ES-I3 (cell line): ENCODE results near the gene RAD51B.

ENCODE experiments used
- H3K36me3 ChIP-seq: 2 replicates; pipeline ENCODE4 v1.6.1; 2013; ENCODE audit warnings: mild to moderate bottlenecking, low read length, control low read depth, moderate library complexity; ENCODE audit not compliant: insufficient read depth
- H3K4me1 ChIP-seq: 2 replicates; pipeline ENCODE4 v1.6.1; 2013; ENCODE audit warnings: mild to moderate bottlenecking, control low read depth, low read length; ENCODE audit not compliant: insufficient read depth
- H3K9ac ChIP-seq: 2 replicates; pipeline ENCODE4 v1.6.1; 2013; ENCODE audit warnings: low read depth, mild to moderate bottlenecking, low read length, moderate library complexity
- H3K9me3 ChIP-seq: 2 replicates; pipeline ENCODE4 v1.6.1; 2013; ENCODE audit warnings: mild to moderate bottlenecking, low read length, moderate library complexity; ENCODE audit not compliant: control insufficient read depth, insufficient read depth

Gene RAD51B

DNA sequence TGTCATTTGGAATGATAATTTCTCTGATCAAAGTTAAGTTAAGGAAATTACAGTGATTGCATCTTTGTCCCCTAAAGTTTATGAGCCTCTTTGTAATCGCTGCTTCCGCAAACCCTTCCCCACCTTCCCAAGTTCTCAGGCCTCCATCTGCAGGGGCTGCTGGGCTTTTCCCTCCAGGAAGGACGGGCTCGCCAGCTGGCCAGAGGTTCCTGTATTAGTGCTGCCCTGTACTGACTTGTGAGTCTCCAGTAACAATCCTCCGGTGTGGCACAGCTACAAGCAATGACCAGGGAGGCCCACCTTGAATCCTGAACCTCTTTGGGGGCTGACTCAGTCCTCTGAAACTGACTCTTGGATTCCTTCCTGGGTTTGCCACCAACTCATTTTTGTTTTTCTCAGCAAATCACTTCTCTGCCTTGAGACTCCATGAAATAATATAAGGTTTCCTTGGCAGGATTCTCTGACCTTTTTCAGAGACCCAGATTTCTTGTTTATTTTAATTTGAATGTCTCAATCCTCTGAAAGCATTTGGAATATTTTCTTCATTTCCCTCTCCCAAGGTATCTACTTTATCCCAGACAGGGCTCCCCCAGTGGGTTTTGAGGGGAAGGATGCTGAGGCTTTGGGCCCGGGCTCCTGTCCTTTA is 574.7 kb downstream of the RAD51B start:
- peaks cover 29% of the 10 kb centered on the region for H3K4me1 ChIP-seq
- no peaks in the 10 kb centered on the region for H3K9me3 ChIP-seq
- H3K9ac ChIP-seq, result no peak overlapping the region
- H3K36me3 ChIP-seq, result no peaks in the 10 kb centered on the region

DNA sequence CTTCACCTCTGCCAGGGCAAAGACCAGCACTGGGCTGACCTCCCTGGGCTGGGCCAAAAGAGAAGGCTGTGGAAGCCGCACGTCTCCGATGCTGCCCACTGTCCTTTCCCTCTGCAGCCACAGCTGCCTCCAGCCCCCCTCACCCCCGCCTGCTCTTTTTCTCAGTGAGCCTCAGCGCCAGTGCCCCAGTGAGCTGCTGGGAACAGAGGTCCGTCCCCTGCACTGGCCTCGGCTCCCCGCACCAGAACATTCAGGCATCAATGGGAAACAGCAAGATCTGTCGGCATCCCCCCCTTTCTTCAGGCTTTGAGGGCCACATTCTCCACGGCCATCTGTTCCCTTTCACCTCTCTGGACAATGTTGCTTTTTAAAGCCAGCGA is 575.2 kb downstream of the RAD51B start:
- no peaks in the 10 kb centered on the region for H3K36me3 ChIP-seq
- H3K9ac ChIP-seq, result no peak overlapping the region
- peaks cover 29% of the 10 kb centered on the region for H3K4me1 ChIP-seq
- H3K9me3 ChIP-seq, result no peaks in the 10 kb centered on the region

DNA sequence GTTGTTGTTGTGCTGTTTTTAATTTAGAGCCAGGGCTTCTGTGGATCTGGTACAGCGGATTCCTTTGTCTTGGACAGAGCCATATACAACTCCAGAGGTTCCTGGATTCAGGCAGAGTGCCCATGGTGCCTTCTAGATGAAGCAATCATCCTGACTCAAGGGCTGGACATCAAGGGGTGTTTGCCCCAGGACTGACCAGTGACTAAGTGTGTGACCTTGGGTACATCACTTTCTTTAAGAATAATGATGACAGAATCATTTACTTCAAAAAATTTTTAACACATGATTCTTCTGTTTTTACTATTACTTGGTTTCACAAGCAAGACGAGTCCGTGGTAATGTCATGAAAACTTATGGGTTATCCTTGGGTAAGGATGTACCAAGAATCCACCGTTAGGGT is 576.0 kb downstream of the RAD51B start:
- Histone ChIP-seq H3K9me3 (no peaks in the 10 kb centered on the region), H3K9ac (no peak overlapping the region)

DNA sequence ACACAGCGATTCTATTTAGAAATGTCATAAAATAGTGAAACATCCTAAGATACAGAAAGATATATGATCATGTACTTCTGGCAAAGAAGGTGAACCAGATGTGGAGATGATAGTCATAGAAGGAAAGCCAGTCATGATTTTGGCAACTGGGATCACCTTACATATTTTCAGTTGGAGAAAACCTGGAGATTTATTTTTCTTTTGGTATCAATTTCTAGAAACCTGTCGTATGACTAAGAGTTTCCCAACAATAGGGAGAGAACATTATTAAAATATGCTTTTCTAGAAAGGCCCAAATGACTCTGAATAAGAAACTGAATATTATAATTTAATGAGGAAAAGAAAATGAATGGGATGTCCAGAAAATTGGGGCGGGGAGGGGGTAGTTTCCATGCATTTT is 576.9 kb downstream of the RAD51B start:
- Histone ChIP-seq H3K4me1 (peaks cover 41% of the 10 kb centered on the region), H3K9ac (no peak overlapping the region), H3K9me3 (no peaks in the 10 kb centered on the region), H3K36me3 (no peaks in the 10 kb centered on the region)

More for the DNA sequence above, 576.0 kb downstream of the RAD51B start:
- no peaks in the 10 kb centered on the region for H3K36me3 ChIP-seq
- peaks cover 37% of the 10 kb centered on the region for H3K4me1 ChIP-seq

DNA sequence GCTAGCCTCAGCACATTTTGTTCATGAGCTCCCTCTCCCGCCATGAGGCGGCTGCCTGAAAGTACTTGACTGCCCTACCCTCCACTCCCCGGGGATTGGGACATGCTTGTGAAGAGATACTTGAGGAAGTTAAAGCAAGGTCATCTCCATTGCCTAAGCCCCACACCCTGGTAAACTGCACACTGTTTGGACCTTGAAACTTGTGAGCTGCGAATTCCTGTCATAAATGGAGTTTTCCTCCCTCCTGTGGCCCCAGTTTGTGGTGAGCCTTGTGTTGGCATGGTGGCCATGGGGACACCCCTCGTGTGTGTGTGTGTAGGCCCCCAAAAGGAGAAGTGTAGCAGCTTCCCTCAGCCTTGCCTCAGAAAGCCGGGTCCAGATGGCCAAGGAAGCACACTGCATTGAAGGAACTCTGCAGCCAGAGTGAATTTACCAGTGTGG is 577.8 kb downstream of the RAD51B start:
- Histone ChIP-seq H3K4me1 (peaks cover 47% of the 10 kb centered on the region), H3K9ac (no peak overlapping the region), H3K9me3 (no peaks in the 10 kb centered on the region), H3K36me3 (no peaks in the 10 kb centered on the region)

DNA sequence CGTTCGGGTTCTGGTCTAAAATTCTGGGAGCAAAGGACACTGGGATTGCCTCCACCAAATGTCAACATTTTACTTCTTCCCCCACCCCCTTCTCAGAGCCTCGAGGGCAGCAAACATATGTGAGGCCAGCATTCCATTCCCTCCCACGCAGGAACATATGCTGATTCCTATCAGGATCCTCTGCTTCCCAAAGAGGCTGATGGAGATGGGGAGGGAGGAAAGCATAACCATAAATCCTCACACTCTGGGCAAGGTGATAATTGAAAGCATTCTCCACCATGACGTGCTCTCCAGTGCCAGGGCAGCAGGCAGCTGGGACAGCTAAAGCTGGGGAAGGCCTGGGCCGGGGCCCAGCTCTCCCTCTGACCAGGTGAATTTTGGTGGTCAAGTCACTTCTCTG is 578.2 kb downstream of the RAD51B start:
- no peaks in the 10 kb centered on the region for H3K36me3 ChIP-seq
- no peaks in the 10 kb centered on the region for H3K9me3 ChIP-seq
- no peak overlapping the region for H3K9ac ChIP-seq
- peaks cover 47% of the 10 kb centered on the region for H3K4me1 ChIP-seq

DNA sequence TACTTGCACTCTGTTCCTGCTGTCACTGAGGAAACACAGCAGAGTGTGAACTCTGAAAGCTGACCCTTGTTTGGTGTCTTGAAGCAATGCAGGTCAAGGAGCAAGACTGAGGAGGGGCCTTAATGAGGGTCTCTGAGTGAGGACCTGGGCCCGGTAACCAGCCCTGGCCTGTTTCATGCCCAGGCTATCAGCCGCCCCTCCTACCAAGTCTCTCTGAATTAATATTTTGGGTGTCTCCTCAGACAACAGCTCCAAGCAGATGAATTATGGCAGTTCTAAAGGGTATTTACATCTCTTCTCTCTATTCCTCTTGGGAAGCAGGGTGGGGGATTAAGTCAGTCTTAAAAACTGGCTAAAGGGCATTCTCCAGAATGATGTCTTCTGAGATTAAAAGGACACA is 578.8 kb downstream of the RAD51B start:
- Histone ChIP-seq H3K4me1 (peaks cover 41% of the 10 kb centered on the region), H3K36me3 (no peaks in the 10 kb centered on the region), H3K9ac (no peak overlapping the region), H3K9me3 (no peaks in the 10 kb centered on the region)

DNA sequence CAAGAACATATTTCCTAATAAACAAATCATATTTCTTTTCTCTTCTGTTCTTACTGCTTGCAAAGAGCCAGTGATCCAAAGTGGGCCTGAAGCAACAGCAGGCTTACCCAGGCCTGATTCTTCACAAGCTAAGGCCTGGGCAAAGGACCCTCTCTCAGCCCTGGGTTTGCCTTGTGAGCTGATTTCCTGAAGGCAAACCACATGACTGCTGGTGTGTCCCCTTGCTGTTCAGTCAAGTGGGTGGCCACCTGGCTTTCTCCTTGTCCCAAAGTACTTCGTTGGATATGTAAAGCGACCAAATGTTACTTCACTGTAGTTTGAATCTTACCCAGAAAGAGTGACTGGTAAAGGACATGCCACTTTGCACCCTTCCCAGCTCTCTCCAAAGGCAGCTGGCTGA is 580.4 kb downstream of the RAD51B start:
- Histone ChIP-seq H3K9me3 (no peaks in the 10 kb centered on the region), H3K9ac (no peak overlapping the region), H3K4me1 (peaks cover 31% of the 10 kb centered on the region), H3K36me3 (no peaks in the 10 kb centered on the region)

DNA sequence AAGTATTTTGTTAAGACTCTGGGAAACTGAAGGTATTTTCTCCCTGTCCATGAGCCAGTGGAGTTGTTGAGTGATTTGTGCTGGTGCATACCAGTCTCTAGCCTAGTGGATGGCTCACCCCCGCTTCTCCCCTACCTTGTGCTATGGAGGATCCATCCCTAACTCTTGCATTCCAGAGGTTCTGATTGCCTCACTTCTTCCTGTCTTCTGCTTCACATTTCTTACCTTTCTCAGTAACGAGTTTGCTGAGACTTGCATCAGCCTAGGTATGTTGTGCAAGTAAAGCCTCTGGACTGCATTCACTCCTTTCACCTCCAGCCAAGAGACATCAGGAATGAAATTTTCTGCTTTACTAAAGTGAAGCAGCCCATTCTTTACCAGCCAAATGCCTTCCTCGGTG is 581.7 kb downstream of the RAD51B start:
- Histone ChIP-seq H3K36me3 (no peaks in the 10 kb centered on the region), H3K4me1 (peaks cover 25% of the 10 kb centered on the region), H3K9ac (no peak overlapping the region), H3K9me3 (no peaks in the 10 kb centered on the region)

DNA sequence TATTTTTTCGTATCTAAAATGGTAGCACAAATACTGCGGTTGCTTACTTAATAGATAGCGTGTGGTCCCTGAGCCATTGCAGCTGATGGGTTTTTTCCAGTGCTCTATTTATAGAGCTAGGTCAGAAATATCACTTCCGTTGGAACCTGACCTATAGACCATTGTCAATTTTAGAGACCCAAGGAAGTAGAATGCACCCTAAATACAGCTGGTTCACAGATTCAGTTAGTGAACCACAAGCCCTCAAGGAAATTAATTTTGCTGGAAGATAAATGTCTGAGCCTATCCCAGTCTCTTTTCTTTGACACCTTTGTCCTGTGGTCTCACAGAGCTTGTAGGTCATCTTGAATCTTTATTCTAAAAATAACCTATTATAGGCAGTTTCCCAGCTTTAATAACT is 582.3 kb downstream of the RAD51B start:
- Histone ChIP-seq H3K9me3 (no peaks in the 10 kb centered on the region), H3K36me3 (no peaks in the 10 kb centered on the region), H3K9ac (no peak overlapping the region), H3K4me1 (peaks cover 25% of the 10 kb centered on the region)

DNA sequence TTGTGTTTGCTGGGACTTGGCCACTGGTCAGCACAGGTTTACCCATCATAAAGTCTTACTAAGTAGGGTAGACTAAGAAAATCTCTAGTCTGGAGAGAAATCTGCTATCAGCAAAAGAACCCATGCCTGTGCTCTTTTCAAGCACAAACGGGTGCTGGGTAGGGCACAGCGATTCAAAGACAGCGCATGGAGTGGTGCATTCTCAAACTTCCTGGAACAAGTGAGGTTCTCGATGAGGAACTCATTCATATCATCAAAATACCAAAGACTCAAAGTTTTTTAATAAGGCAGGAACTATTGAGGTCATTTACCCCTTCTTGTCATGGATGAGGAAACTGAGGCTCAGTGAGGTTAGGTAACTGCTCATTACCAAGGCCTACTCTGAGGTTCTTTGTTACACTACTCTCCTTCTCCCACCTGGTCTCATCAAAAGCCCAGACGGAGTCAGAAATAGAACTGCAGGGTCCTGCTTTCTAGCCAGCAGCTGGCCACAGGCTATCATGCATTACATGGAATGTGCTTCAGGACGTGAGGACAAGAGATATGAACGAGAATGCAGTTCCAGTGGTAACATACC is 583.0 kb downstream of the RAD51B start:
- Histone ChIP-seq H3K36me3 (no peaks in the 10 kb centered on the region), H3K9me3 (no peaks in the 10 kb centered on the region), H3K9ac (no peak overlapping the region), H3K4me1 (peaks cover 25% of the 10 kb centered on the region)

DNA sequence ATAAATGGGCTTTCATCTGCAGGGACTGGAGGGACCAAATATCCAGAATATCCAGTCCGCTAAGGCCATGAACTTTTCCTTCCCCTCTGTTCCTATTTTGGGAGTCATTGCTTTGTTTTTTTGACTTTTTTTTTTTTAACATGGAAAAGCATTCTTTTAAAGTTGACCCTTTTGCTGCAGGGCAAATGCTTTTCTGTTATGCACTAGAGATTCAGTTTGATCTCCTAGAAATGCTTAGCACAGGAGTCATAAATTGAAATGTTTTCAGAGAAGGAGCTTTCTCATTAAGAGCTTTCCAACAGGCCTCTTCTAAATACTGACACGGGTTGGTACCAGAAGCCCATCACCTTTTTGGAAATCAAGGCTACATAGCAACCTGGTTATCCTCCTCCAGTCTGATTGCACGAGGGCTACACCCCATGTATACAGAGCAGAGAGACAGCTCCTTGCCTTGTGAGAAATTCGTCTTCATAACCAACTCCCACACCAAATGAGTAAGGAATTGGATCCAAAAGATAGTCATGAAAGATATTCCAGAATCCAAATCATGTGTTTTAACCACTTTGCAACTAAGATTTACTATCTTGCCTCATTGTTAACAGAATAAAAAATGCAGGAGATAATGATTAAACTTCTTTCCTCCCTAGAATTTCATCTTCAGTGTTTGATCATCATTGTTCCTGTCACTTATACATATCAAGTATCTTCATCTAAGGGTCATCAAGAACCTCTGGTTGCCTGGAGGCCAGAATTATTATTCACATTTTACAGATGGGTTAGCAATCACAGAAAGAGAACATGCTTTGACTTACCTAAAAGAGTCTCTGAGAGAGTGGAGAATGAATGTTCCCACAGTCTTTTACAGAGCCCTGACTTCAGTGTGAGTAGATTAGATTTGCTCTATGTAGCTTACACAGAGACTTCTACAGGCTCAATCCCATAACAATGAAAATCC is 583.9 kb downstream of the RAD51B start:
- Histone ChIP-seq H3K9me3 (no peaks in the 10 kb centered on the region), H3K36me3 (no peaks in the 10 kb centered on the region), H3K4me1 (peaks cover 25% of the 10 kb centered on the region; the same call in 1 of the 2 replicates), H3K9ac (no peak overlapping the region)

DNA sequence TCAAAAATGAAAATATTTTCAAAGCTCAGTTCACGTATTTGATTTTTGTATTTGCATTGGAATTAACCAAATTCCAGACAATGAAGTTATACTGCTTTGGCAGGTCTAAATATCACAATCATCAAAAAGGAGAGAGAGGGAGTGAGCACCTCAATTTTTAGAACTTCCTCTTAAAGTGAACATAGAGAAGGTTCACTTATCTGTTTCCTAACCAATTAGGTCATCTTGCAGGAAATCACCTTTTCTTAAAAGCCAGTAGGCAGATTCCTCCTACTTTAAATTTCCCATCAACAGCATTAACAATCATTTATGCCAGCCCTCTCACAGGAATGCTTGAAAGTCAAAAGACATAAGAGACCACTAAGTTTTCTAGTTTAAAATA is 584.6 kb downstream of the RAD51B start:
- H3K4me1 ChIP-seq, result peaks cover 25% of the 10 kb centered on the region; the same call in 1 of the 2 replicates
- no peaks in the 10 kb centered on the region for H3K36me3 ChIP-seq
- no peaks in the 10 kb centered on the region for H3K9me3 ChIP-seq
- no peak overlapping the region for H3K9ac ChIP-seq

DNA sequence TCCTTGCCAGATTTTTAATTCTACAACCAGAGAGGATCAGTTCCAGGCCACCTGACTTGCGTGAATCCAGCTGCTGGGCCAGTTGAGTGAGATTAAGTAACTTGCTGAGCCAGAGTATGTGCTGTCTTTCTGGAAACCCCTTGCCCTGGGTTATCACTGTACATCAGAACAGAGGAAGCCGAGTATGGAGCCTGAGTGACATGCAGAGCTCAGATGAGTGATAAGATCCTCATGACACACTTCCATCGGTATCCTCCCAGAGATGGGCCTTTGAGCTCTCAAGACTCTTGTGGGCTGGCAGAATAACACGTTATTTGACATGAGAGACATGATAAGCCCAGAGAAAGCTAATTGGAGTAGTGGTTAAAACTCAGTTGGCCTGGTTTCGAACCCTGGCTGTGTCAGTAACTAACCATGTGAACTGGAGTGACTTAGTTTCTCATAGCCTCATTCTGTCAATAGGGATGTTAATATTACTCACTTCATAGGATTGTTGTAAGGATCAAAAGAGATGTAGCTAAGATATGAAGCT is 585.1 kb downstream of the RAD51B start:
- peaks cover 25% of the 10 kb centered on the region; the same call in 1 of the 2 replicates for H3K4me1 ChIP-seq
- no peaks in the 10 kb centered on the region for H3K36me3 ChIP-seq
- H3K9ac ChIP-seq, result no peak overlapping the region
- H3K9me3 ChIP-seq, result no peaks in the 10 kb centered on the region
